Peyer's patch (tissue), 4 donors: ENCODE data around the gene ACTMAP.

Experiments
- POLR2A ChIP-seq, 2 donors: fragments of 450-650 bp; IDR thresholded peaks; one replicate each; pipeline ENCODE4 v1.5.1; 2017; ENCODE audit warnings: antibody characterized with exemption in 2 of 2, mild to moderate bottlenecking in 2 of 2, moderate library complexity in 2 of 2
- TF ChIP-seq, protein P1 (sequence below), 6 experiments: fragments of 450-650 bp in 4 of 6; fragments of 200-600 bp in 2 of 6; sonication (generic) in 1 of 6; IDR thresholded peaks; one replicate each; pipeline ENCODE4 v1.5.1; 2017 to 2019; ENCODE audit warnings: antibody characterized with exemption in 6 of 6, mild to moderate bottlenecking in 3 of 6, moderate library complexity in 1 of 6

DNA sequence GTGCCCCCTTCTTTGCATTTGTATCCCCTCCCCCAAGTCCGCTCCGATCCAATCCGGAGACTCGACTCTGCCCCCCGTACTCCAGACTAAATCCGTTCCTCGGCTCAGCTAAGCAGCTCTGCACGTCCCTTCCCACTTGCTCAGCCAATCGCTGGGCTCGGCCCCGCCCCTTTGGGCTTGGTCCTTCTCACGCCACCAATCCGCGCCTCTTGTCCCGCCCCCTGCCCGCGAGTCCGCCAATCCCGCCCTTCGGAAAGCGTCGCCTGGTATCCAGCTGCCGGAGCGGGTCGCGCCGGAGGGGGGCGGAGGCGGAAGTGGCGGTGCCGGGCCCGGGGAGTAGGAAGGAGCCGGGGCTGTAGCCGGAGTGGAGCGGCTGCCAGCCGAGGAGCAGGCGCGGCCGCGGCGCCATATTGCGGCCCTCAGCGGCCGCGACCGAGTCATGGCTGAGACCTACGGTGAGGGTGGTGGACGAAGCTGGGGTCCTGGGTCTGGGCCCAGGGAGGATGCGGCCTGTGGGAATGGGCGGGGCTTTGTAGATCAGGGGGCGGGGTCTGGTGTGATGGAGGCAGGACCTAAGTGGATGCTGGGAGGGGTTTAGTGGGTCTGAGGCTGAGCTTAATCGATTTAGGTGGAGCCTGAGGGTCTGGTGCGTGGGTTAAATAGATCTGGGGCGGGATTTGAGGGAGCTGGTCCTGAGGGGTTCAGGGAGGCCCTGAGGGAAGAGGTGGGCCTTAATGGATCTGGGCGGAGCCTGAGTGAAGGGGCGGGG lies 27.8 kb upstream of the ACTMAP start, which contains the start of gene RAB4B:
- TF ChIP-seq, protein P1, sequence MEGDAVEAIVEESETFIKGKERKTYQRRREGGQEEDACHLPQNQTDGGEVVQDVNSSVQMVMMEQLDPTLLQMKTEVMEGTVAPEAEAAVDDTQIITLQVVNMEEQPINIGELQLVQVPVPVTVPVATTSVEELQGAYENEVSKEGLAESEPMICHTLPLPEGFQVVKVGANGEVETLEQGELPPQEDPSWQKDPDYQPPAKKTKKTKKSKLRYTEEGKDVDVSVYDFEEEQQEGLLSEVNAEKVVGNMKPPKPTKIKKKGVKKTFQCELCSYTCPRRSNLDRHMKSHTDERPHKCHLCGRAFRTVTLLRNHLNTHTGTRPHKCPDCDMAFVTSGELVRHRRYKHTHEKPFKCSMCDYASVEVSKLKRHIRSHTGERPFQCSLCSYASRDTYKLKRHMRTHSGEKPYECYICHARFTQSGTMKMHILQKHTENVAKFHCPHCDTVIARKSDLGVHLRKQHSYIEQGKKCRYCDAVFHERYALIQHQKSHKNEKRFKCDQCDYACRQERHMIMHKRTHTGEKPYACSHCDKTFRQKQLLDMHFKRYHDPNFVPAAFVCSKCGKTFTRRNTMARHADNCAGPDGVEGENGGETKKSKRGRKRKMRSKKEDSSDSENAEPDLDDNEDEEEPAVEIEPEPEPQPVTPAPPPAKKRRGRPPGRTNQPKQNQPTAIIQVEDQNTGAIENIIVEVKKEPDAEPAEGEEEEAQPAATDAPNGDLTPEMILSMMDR (IDR thresholded peaks at IDR 0.05) = peak in 2 of 6 experiments; percentile 28 to 41
- peak; percentile 82 to 91 for TF ChIP-seq POLR2A (IDR thresholded peaks at IDR 0.05)
